ENCODE data around the gene TMEM106C. TPM values are rescaled to one million over a fixed set of nuclear protein-coding genes. Genes with fewer than 3 reads are reported as not detected.

TMEM106C gene
- total RNA-seq, 4 donors from 2014 or later: 68.6 to 98.8 (median 72.0) TPM

DNA sequence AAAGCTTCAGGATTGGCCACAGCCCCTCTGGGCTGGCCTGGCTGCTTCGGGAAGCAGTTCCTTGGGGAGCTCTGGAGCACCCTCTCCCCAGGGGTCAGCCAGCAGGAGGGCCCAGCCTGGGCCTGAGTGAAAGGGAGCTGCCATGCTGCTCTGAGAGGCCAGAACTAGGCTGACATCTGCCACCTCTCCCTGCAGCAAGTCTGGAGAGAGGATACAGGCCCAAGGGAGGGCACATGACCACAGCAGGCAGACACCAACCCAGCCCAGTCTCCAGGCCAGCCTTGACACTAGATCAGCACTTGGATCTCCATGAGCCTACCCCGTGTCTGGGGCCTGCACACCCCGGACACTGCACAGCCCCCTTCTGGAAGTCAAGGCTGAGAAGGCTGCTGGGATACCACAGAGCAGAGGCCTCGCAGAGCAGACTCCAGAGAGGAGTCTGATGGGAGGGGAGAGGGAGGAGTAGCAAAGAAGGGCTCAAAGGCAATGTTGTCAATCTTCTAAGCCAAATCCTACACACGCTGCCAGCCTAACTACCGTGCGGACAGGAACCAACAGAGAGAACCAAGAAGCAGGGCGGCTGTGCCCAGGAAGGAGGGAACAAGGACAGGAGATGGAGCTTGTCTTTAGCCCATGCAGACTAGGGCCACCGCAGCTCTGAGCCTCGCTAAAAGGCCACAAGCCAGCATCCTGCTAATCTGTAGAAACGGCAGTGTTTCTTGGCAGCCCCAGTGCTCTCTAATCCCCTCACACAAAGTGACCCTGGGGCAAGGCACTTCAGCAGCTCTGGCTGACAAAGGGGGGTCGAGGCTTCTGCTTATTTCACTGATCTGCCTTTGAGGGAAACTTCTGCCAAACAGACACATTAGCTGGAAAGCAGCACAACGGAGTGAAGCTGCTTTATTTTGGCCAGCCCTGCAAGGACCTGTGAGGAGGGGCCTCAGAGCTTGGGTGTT, 28.0 kb downstream of the TMEM106C start:
- DNase-seq (ENCODE audit: extremely low spot score): no peak
- no peak overlapping the region for H3K4me3 ChIP-seq
- peaks cover 0 to 10% (median 0%) of the 10 kb centered on the region in 4 donors for H3K4me1 ChIP-seq
- intact Hi-C loops (cut with DNase I): no loop called here
- peaks cover 0 to 22% (median under 1%) of the 10 kb centered on the region in 4 donors for H3K27me3 ChIP-seq
- no peaks in the 10 kb centered on the region for H3K36me3 ChIP-seq
- H3K9me3 ChIP-seq: no peaks in the 10 kb centered on the region
- no peak overlapping the region for H3K27ac ChIP-seq (replicated peaks in 1 of 4)
- TF ChIP-seq EP300 (IDR thresholded peaks at IDR 0.05) (no peak), POLR2A (IDR thresholded peaks at IDR 0.05; ENCODE audit: low read depth) (no peak)
- TF ChIP-seq, protein P1, sequence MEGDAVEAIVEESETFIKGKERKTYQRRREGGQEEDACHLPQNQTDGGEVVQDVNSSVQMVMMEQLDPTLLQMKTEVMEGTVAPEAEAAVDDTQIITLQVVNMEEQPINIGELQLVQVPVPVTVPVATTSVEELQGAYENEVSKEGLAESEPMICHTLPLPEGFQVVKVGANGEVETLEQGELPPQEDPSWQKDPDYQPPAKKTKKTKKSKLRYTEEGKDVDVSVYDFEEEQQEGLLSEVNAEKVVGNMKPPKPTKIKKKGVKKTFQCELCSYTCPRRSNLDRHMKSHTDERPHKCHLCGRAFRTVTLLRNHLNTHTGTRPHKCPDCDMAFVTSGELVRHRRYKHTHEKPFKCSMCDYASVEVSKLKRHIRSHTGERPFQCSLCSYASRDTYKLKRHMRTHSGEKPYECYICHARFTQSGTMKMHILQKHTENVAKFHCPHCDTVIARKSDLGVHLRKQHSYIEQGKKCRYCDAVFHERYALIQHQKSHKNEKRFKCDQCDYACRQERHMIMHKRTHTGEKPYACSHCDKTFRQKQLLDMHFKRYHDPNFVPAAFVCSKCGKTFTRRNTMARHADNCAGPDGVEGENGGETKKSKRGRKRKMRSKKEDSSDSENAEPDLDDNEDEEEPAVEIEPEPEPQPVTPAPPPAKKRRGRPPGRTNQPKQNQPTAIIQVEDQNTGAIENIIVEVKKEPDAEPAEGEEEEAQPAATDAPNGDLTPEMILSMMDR (IDR thresholded peaks at IDR 0.05): no peak
- 71% methylated on average over 12 of the region's 13 CpGs for WGBS

DNA sequence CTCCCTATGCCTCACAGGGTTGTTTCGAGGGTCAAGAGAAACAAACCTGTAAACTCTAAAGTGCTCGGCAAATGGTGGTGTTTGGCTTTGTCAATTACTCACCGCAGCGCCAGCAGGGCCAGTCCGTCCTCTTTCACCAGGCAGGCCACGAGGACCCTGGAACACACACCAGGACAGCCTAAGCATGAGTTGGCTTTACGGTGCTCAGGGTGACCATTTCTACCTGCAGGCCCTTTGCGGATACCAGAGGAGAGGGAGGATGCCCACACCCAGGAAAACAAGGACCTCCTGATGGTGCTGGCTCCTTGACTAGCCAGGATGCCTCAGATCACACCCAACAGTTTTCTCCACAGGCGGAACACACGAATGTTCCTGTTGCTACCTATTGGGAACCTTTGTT, 29.4 kb downstream of the TMEM106C start:
- Histone ChIP-seq H3K4me1 (peaks cover 0 to 10% (median 0%) of the 10 kb centered on the region in 4 donors), H3K9me3 (no peaks in the 10 kb centered on the region), H3K27ac (replicated peaks in 1 of 4) (no peak overlapping the region), H3K36me3 (no peaks in the 10 kb centered on the region), H3K4me3 (no peak overlapping the region), H3K27me3 (peaks cover 0 to 29% (median 2%) of the 10 kb centered on the region in 4 donors)
- intact Hi-C loops (cut with DNase I): no loop called here
- no peak for DNase-seq (ENCODE audit: extremely low spot score)
- WGBS: 93% methylated on average over 8 of the region's 10 CpGs
- TF ChIP-seq POLR2AphosphoS5 (IDR thresholded peaks at IDR 0.05) (no peak), EP300 (IDR thresholded peaks at IDR 0.05) (no peak), POLR2A (IDR thresholded peaks at IDR 0.05; ENCODE audit: low read depth) (no peak)
- TF ChIP-seq, protein P1 (IDR thresholded peaks at IDR 0.05): no peak

DNA sequence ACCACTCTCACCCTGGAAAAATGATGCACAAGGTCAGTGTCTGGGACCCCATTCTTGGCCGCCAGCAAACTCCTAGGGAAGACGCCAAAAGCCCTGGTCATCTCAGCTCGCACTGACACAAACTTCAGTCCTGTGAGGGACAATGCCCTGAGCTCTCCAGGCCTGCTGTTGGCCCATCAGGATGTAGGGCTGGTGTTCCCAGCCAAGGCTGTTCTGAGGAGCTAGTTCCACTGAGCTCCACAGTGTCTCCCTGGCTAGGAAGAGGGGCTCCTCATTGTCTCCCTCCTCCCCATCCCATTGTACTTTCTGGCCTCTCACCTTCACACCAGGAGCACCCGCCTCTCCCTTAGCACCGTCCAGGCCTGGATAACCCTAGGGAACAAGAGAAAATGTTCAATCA, 30.1 kb downstream of the TMEM106C start:
- TF ChIP-seq POLR2AphosphoS5 (IDR thresholded peaks at IDR 0.05) (no peak), EP300 (IDR thresholded peaks at IDR 0.05) (no peak), POLR2A (IDR thresholded peaks at IDR 0.05; ENCODE audit: low read depth) (no peak)
- TF ChIP-seq, protein P1 (IDR thresholded peaks at IDR 0.05): no peak
- 93% methylated on average over 5 of the region's 5 CpGs for WGBS
- Histone ChIP-seq H3K36me3 (no peaks in the 10 kb centered on the region), H3K4me3 (no peak overlapping the region), H3K9me3 (no peaks in the 10 kb centered on the region), H3K27me3 (peaks cover 0 to 35% (median 3%) of the 10 kb centered on the region in 4 donors), H3K27ac (replicated peaks in 1 of 4) (no peak overlapping the region), H3K4me1 (peaks cover 0 to 5% (median 0%) of the 10 kb centered on the region in 4 donors)
- no peak for DNase-seq (ENCODE audit: extremely low spot score)
- intact Hi-C loops (cut with DNase I): no loop called here

DNA sequence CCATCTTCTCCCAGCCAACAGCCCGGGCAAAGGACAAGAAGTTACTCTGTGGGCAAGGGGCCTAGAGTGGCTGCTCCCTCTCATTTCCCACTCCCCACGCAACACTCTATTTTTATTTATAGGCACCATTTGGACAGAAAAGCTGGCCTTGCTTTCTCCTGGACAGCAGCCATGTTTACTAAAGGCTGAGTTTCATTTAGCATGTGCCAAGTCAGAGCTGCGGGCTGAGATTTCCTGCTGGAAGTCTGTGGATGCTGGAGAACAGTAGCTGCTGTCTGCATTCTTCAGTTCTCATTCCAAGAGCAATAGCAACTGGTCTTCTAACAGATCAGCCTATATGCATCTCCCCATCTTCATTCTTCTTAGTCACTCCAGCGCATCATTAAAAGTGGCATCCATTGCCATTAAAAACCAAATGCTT, 32.6 kb downstream of the TMEM106C start:
- 56% methylated on average over 4 of the region's 4 CpGs for WGBS
- intact Hi-C loops (cut with DNase I): no loop called here
- Histone ChIP-seq H3K4me1 (peaks cover 2 to 9% (median 5%) of the 10 kb centered on the region in 4 donors), H3K27me3 (peaks cover 0 to 60% (median 6%) of the 10 kb centered on the region in 4 donors), H3K9me3 (no peaks in the 10 kb centered on the region), H3K36me3 (no peaks in the 10 kb centered on the region), H3K4me3 (no peak overlapping the region), H3K27ac (replicated peaks in 1 of 4) (no peak overlapping the region)
- no peak for DNase-seq (ENCODE audit: extremely low spot score)
- TF ChIP-seq EP300 (IDR thresholded peaks at IDR 0.05) (no peak), POLR2A (IDR thresholded peaks at IDR 0.05; ENCODE audit: low read depth) (no peak), POLR2AphosphoS5 (IDR thresholded peaks at IDR 0.05) (no peak)
- TF ChIP-seq, protein P1 (IDR thresholded peaks at IDR 0.05): no peak
